Transverse colon (tissue), 4 donors: ENCODE results near the gene PHF23. TPM values are rescaled to one million over a fixed set of nuclear protein-coding genes. Genes with fewer than 3 reads are reported as not detected.

Experiments used
- DNase-seq: peaks from one replicate; pipeline ENCODE4 v3.0.0-alpha.2; 2019
- H3K27ac ChIP-seq, 4 donors: fragments of 200-600 bp; sonication (generic); 2 replicates each; pipeline ENCODE4 v1.5.1; 2016 to 2018; ENCODE audit warnings: inconsistent platforms in 4 of 4
- H3K27me3 ChIP-seq: fragments of 200-600 bp; sonication (generic); 2 replicates; pipeline ENCODE4 v1.5.1; 2017; ENCODE audit warnings: inconsistent platforms
- H3K36me3 ChIP-seq, 4 donors: fragments of 200-600 bp; sonication (generic); 2 replicates each; pipeline ENCODE4 v1.5.1; 2017 to 2019; ENCODE audit warnings: inconsistent platforms in 4 of 4
- H3K4me1 ChIP-seq, 4 donors: fragments of 200-600 bp; sonication (generic); 2 replicates each; pipeline ENCODE4 v1.5.1; 2017 to 2020; ENCODE audit warnings: inconsistent platforms in 4 of 4
- H3K4me3 ChIP-seq, 4 donors: fragments of 200-600 bp; sonication (generic); 1 replicate in 1 of 4; 2 replicates in 3 of 4; pipeline versions ENCODE4 v1.5.1 to v1.6.1; 2017 to 2019; ENCODE audit warnings: inconsistent platforms in 4 of 4
- H3K9me3 ChIP-seq, 2 donors: fragments of 200-600 bp; sonication (generic); 2 replicates each; pipeline ENCODE4 v1.5.1; 2017 to 2019; ENCODE audit warnings: inconsistent platforms in 2 of 2
- CTCF ChIP-seq, 5 experiments: fragments of 200-600 bp in 3 of 5; fragments of 450-650 bp in 2 of 5; sonication (generic) in 3 of 5; IDR thresholded peaks; 1 replicate in 2 of 5; 2 replicates in 3 of 5; pipeline ENCODE4 v1.5.1; 2016 to 2017; ENCODE audit warnings: antibody characterized with exemption in 5 of 5, inconsistent platforms in 3 of 5, mild to moderate bottlenecking in 2 of 5, moderate library complexity in 1 of 5
- EP300 ChIP-seq: sonication (generic); formaldehyde crosslinking; IDR thresholded peaks from one replicate; pipeline ENCODE4 v1.6.1; 2017; ENCODE audit warnings: antibody characterized with exemption, low read depth
- POLR2A ChIP-seq: fragments of 450-650 bp; IDR thresholded peaks from one replicate; pipeline ENCODE4 v1.6.1; 2016; ENCODE audit warnings: antibody characterized with exemption, mild to moderate bottlenecking, moderate library complexity
- POLR2AphosphoS5 ChIP-seq, 3 donors: sonication (generic); formaldehyde crosslinking; IDR thresholded peaks; one replicate each; pipeline ENCODE4 v1.6.1; 2016; ENCODE audit warnings: antibody characterized with exemption in 3 of 3
- whole genome bisulfite sequencing, 2 donors: methylation state at CpG; one replicate each; pipeline ENCODE4 v1.1.5; 2018; ENCODE audit warnings: low coverage in 1 of 2; 5-methylcytosine and 5-hydroxymethylcytosine counted together
- in situ Hi-C, 4 donors: fragments of 200-750 bp; cut with MboI; loops; one replicate each; pipeline versions ENCODE4 v1.15.0 to v1.15.1; 2017; ENCODE audit warnings: low sequenced_read_pairs in 3 of 4, low pct_ligation_motif_present in 1 of 4, low pct_unique_long_range_greater_than_20kb in 1 of 4
- intact Hi-C: fragments of 100-400 bp; cut with DNase I; formaldehyde crosslinking; loops from one replicate; pipeline ENCODE4 v1.15.1; 2023; ENCODE audit warnings: low total_unique reads
- total RNA-seq, 4 donors: library from RNA; depleted of rRNA; stranded (reverse); fragments of >200 nt; gene quantifications; one replicate each; pipeline ENCODE4 v1.1.0, GENCODE V29; 2016

Gene PHF23
- total RNA-seq, 4 donors from 2014 or later: 20.6 to 33.5 (median 27.8) TPM

- no peak for DNase-seq
- no peak overlapping the region for H3K4me3 ChIP-seq
- peaks cover 0 to 27% (median 10%) of the 10 kb centered on the region in 4 donors for H3K36me3 ChIP-seq
- intact Hi-C loops (no loop called here), in situ Hi-C loops (loop anchor here in 1 of 4 donors (25.0 kb wide), 1 partner anchor 908 kb away; no protein-coding TSS in a partner anchor)
- no peaks in the 10 kb centered on the region for H3K9me3 ChIP-seq
- 96% methylated on average over 5 to 19 of the region's 19 CpGs for WGBS, 2 donors
- TF ChIP-seq POLR2AphosphoS5 (IDR thresholded peaks at IDR 0.05): no peak
- TF ChIP-seq CTCF (IDR thresholded peaks at IDR 0.05): no peak
- TF ChIP-seq POLR2A: no peak
- TF ChIP-seq EP300: no peak
- H3K27me3 ChIP-seq: no peaks in the 10 kb centered on the region
- H3K27ac ChIP-seq: no peak overlapping the region
- H3K4me1 ChIP-seq: peaks cover 15 to 22% (median 17%) of the 10 kb centered on the region in 4 donors
These were observed 9.8 kb downstream of the PHF23 start for GRCh38 chr17:7229504-7229903.

DNA sequence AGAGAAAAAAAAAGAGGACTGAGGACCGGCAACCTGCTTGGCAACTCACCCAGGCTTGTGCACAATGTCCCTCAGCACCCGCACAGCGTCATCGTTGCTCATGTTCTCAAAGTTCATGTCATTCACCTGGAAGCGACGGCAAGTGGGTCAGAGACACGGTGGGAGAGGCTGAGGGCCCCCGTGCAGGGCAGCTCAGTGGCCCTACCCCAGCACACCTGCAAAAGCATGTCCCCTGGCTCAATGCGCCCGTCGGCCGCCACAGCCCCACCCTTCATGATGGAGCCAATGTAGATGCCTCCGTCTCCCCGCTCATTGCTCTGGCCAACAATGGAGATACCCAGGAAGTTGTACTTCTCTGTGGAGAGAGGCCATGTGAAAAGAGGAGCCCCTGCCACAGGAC lies 10.3 kb downstream of the PHF23 start:
- TF ChIP-seq EP300: no peak
- Histone ChIP-seq H3K27ac (no peak overlapping the region), H3K9me3 (no peaks in the 10 kb centered on the region), H3K4me3 (no peak overlapping the region), H3K36me3 (peaks cover 0 to 30% (median 12%) of the 10 kb centered on the region in 4 donors), H3K4me1 (peaks cover 15 to 22% (median 17%) of the 10 kb centered on the region in 4 donors), H3K27me3 (no peaks in the 10 kb centered on the region)
- in situ Hi-C loops: loop anchor here in 1 of 4 donors (25.0 kb wide), 1 partner anchor 908 kb away; no protein-coding TSS in a partner anchor
- intact Hi-C loops: no loop called here
- DNase-seq: no peak
- 50 to 92% methylated on average over 1 to 14 of the region's 14 CpGs for WGBS, 2 donors

DNA sequence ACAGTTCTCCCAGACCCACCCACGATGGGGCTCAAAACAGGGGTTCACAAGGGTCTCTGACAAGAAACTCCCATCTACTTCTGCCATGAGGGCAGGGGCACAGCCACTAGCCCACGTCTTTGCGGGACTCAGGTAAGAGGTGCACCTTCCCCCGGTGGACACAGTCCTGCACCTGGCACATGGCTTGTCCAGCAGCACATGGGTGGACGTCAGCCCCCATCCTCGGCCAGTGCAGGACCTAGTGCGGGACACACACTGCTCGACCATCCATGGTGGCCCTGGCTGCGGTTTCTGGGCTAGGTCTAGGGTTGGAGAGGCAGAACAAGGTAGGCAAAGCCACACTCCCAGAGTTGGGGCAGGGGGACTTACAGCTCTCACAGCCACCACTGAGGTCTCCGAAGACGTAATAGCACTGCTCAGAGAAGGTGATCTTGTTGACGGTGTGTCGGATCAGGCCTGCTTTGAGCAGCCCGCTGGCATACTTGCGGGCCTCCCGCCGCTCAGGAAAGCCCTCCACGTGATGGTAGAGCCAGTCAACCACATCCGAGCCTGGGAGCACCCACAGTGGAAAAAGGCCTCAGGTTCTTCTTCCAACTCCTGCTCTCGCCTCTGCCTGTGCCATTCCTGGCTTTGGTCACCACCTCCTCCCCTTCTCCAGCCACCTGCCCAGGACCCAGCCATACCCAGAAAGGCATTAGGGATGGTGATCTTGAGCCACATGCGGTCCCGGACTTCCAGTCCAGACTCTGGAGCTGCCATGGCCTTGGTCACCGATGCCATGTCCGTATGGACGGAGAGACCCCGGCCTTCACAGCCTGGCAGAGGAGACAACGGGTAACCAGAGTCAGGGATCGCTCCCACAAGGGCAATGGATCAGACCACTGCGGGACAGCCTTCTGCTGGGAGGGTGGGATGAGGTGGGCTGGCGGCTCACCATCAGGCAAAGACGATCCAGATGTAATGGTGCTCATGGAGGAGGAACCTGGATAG lies 12.2 kb downstream of the PHF23 start:
- TF ChIP-seq POLR2A: no peak
- TF ChIP-seq EP300: no peak
- TF ChIP-seq CTCF (IDR thresholded peaks at IDR 0.05): no peak
- no peak for TF ChIP-seq POLR2AphosphoS5 (IDR thresholded peaks at IDR 0.05)
- WGBS, 2 donors: 61 to 92% methylated on average over 2 to 30 of the region's 31 CpGs
- Histone ChIP-seq H3K4me3 (no peak overlapping the region), H3K36me3 (peaks cover 0 to 38% (median 13%) of the 10 kb centered on the region in 4 donors), H3K9me3 (no peaks in the 10 kb centered on the region), H3K27me3 (no peaks in the 10 kb centered on the region), H3K4me1 (peaks cover 0 to 7% (median 3%) of the 10 kb centered on the region in 4 donors), H3K27ac (no peak overlapping the region)
- intact Hi-C loops: no loop called here
- in situ Hi-C loops: loop anchor here in 1 of 4 donors (25.0 kb wide), 1 partner anchor 910 kb away; no protein-coding TSS in a partner anchor
- no peak for DNase-seq

DNA sequence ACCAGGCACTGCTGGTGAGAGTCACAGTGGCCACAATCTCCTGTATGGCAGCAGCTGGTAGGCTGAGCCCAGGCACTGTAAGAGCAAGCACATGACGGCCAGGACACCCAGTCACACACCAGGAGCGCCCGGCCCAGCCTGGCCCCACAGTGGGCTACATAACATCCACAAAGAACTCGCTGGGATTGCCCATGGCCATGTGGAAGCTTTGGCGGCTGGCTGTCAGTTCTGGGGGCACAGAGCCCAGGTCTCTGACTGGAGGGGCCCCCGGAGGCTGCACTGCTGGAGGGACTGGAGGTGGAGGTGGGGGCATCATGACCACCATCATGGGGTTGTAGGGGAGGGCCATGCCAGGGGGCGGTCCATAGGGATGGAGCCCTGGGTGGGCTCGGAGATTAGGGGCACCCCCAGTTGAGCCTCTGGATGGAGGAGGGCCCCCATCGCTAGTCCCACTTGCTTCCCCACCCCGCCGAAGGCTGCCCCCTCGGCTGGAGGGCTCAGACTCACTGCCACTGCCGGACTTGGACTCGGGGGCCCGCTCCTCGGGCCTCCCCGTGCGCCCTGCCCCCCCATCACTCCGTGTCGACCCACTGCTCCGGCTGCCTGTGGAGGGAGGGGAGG lies 13.4 kb downstream of the PHF23 start:
- Histone ChIP-seq H3K4me1 (peaks cover 7 to 10% (median 8%) of the 10 kb centered on the region in 4 donors), H3K36me3 (peaks cover 0 to 38% (median 13%) of the 10 kb centered on the region in 4 donors), H3K27me3 (no peaks in the 10 kb centered on the region), H3K4me3 (no peak overlapping the region), H3K9me3 (no peaks in the 10 kb centered on the region), H3K27ac (peak overlapping the region in 1 of 4 donors; percentile 11)
- intact Hi-C loops (no loop called here), in situ Hi-C loops (loop anchor here in 1 of 4 donors (25.0 kb wide), 1 partner anchor 911 kb away; no protein-coding TSS in a partner anchor)
- WGBS, 2 donors: 73 to 83% methylated on average over 3 to 18 of the region's 21 CpGs
- DNase-seq: no peak
- TF ChIP-seq POLR2A (no peak), CTCF (IDR thresholded peaks at IDR 0.05) (no peak), EP300 (no peak), POLR2AphosphoS5 (IDR thresholded peaks at IDR 0.05) (no peak)
